SK-N-SH treated with all-trans-retinoic acid at 6 μM for 48 hours (cell line): ENCODE data around the gene LSM7.
A peak's percentile ranks its signal among the peaks of the same experiment; 100 is the strongest.

Experiments used
- ATAC-seq: fragments of 200-7000 bp; cut with Tn5 transposase; 3 replicates; pipeline ENCODE4 v1.9.1; 2020; ENCODE audit warnings: mild to moderate bottlenecking, moderate library complexity
- ARNTL ChIP-seq: fragments of 450-650 bp; formaldehyde crosslinking; IDR thresholded peaks from 2 replicates; pipeline ENCODE4 v1.5.0; 2020; ENCODE audit warnings: low read depth, mild to moderate bottlenecking, moderate library complexity, borderline replicate concordance
- BACH2 ChIP-seq: fragments of 250-450 bp; sonication (Bioruptor Pico); IDR thresholded peaks from 2 replicates; pipeline ENCODE4 v1.9.0; 2021; ENCODE audit warnings: mild to moderate bottlenecking, borderline replicate concordance
- CREB5 ChIP-seq: fragments of 250-450 bp; sonication (Bioruptor Pico); IDR thresholded peaks from 2 replicates; pipeline ENCODE4 v1.5.1; 2020; ENCODE audit warnings: low read depth, mild to moderate bottlenecking, moderate library complexity
- CSDC2 ChIP-seq: fragments of 250-450 bp; sonication (Bioruptor Pico); IDR thresholded peaks from 2 replicates; pipeline ENCODE4 v1.5.0; 2020; ENCODE audit warnings: mild to moderate bottlenecking, moderate library complexity
- CSRNP3 ChIP-seq: fragments of 250-450 bp; sonication (Bioruptor Pico); IDR thresholded peaks from 2 replicates; pipeline ENCODE4 v1.5.1; 2021; ENCODE audit warnings: mild to moderate bottlenecking, moderate library complexity
- ESRRG ChIP-seq: fragments of 250-450 bp; sonication (Bioruptor Pico); IDR thresholded peaks from 2 replicates; pipeline ENCODE4 v1.6.1; 2021; ENCODE audit warnings: mild to moderate bottlenecking
- GLIS3 ChIP-seq: fragments of 250-450 bp; sonication (Bioruptor Pico); IDR thresholded peaks from 2 replicates; pipeline ENCODE4 v1.5.0; 2020; ENCODE audit warnings: mild to moderate bottlenecking, moderate library complexity
- ISL1 ChIP-seq: fragments of 250-450 bp; sonication (Bioruptor Pico); IDR thresholded peaks from 2 replicates; pipeline ENCODE4 v2.1.2; 2022; ENCODE audit warnings: mild to moderate bottlenecking, moderate library complexity
- OSR1 ChIP-seq: fragments of 250-450 bp; sonication (Bioruptor Pico); IDR thresholded peaks from 2 replicates; pipeline ENCODE4 v1.8.0; 2022; ENCODE audit warnings: moderate library complexity, mild to moderate bottlenecking, inconsistent platforms
- PATZ1 ChIP-seq: fragments of 250-450 bp; sonication (Bioruptor Pico); IDR thresholded peaks from 2 replicates; pipeline ENCODE4 v1.8.0; 2020; ENCODE audit warnings: mild to moderate bottlenecking, moderate library complexity, borderline replicate concordance
- PPARA ChIP-seq: fragments of 250-450 bp; sonication (Bioruptor Pico); IDR thresholded peaks from 2 replicates; pipeline ENCODE4 v1.5.0; 2020; ENCODE audit warnings: mild to moderate bottlenecking, borderline replicate concordance
- RARB ChIP-seq: fragments of 250-450 bp; sonication (Bioruptor Pico); IDR thresholded peaks from 2 replicates; pipeline ENCODE4 v1.8.0; 2021; ENCODE audit warnings: mild to moderate bottlenecking, moderate library complexity
- SNAI2 ChIP-seq: fragments of 250-450 bp; sonication (Bioruptor Pico); IDR thresholded peaks from 2 replicates; pipeline ENCODE4 v1.5.0; 2020; ENCODE audit warnings: mild to moderate bottlenecking, moderate library complexity
- TCF4 ChIP-seq: fragments of 250-450 bp; sonication (Bioruptor Pico); IDR thresholded peaks from 2 replicates; pipeline ENCODE4 v1.8.0; 2021; ENCODE audit warnings: mild to moderate bottlenecking, moderate library complexity, borderline replicate concordance
- TOX ChIP-seq: fragments of 250-450 bp; sonication (Bioruptor Pico); IDR thresholded peaks from 2 replicates; pipeline ENCODE4 v1.8.0; 2021; ENCODE audit warnings: mild to moderate bottlenecking, moderate library complexity, borderline replicate concordance
- TSHZ2 ChIP-seq: fragments of 250-450 bp; sonication (Bioruptor Pico); IDR thresholded peaks from 2 replicates; pipeline ENCODE4 v1.5.0; 2020; ENCODE audit warnings: mild to moderate bottlenecking, moderate library complexity
- ZC3H10 ChIP-seq: fragments of 250-450 bp; sonication (Bioruptor Pico); IDR thresholded peaks from 2 replicates; pipeline ENCODE4 v1.5.1; 2021; ENCODE audit warnings: mild to moderate bottlenecking, moderate library complexity
- ZFP3 ChIP-seq: fragments of 250-450 bp; sonication (Bioruptor Pico); IDR thresholded peaks from 2 replicates; pipeline ENCODE4 v1.5.0; 2020; ENCODE audit warnings: mild to moderate bottlenecking, moderate library complexity
- ZFP30 ChIP-seq: fragments of 450-650 bp; formaldehyde crosslinking; IDR thresholded peaks from 2 replicates; pipeline ENCODE4 v1.5.0; 2022; ENCODE audit warnings: mild to moderate bottlenecking, moderate library complexity
- ZNF565 ChIP-seq: fragments of 450-650 bp; formaldehyde crosslinking; conservative IDR thresholded peaks from 2 replicates; pipeline ENCODE4 v1.5.0; 2020; ENCODE audit warnings: low read depth, mild to moderate bottlenecking, moderate library complexity
- ZNF8 ChIP-seq: fragments of 450-650 bp; formaldehyde crosslinking; IDR thresholded peaks from 2 replicates; pipeline ENCODE4 v1.5.0; 2020; ENCODE audit warnings: mild to moderate bottlenecking, moderate library complexity

LSM7 gene

GRCh38 chr19:2315818-2316353 is 12.5 kb downstream of the LSM7 start:
- TF ChIP-seq ZNF8 (CRISPR knock-in tag): no peak
- no peak for TF ChIP-seq ZFP30 (CRISPR knock-in tag)
- no peak for TF ChIP-seq RARB (CRISPR knock-in tag)
- TF ChIP-seq GLIS3 (CRISPR knock-in tag): no peak
- no peak for TF ChIP-seq BACH2 (CRISPR knock-in tag)
- TF ChIP-seq TSHZ2 (CRISPR knock-in tag): no peak
- TF ChIP-seq ZNF565 (CRISPR knock-in tag): no peak
- TF ChIP-seq, all 23 proteins: peak for 0
- ATAC-seq: peak; percentile 97

GRCh38 chr19:2315121-2315817 is 13.1 kb downstream of the LSM7 start:
- no peak for ATAC-seq
- TF ChIP-seq ZNF565 (CRISPR knock-in tag) (no peak), ZFP30 (CRISPR knock-in tag) (no peak), PATZ1 (CRISPR knock-in tag) (no peak), CSRNP3 (no peak), ARNTL (CRISPR knock-in tag) (no peak), ZFP3 (no peak), GLIS3 (CRISPR knock-in tag) (no peak), TCF4 (CRISPR knock-in tag) (no peak), ZNF8 (CRISPR knock-in tag) (no peak), SNAI2 (CRISPR knock-in tag) (no peak), PPARA (CRISPR knock-in tag) (no peak), OSR1 (CRISPR knock-in tag) (no peak), CREB5 (CRISPR knock-in tag) (no peak), BACH2 (CRISPR knock-in tag) (no peak), ESRRG (CRISPR knock-in tag) (no peak)

- TF ChIP-seq TOX (CRISPR knock-in tag) (no peak), OSR1 (CRISPR knock-in tag) (no peak), CSDC2 (CRISPR knock-in tag) (no peak), SNAI2 (CRISPR knock-in tag) (no peak), ZFP3 (no peak), CREB5 (CRISPR knock-in tag) (no peak), ISL1 (CRISPR knock-in tag) (no peak), BACH2 (CRISPR knock-in tag) (no peak), ZC3H10 (CRISPR knock-in tag) (no peak), CSRNP3 (no peak), TCF4 (CRISPR knock-in tag) (no peak)
- no peak for ATAC-seq
Measured at GRCh38 chr19:2312820-2313501, 15.4 kb downstream of the LSM7 start.
